Nucleus accumbens (tissue), 56 donors: Measurements from ENCODE around the gene CFAP43.
"Not testable (repeated sequence)": the region's sequence is repeated elsewhere in the genome, so short reads cannot be mapped to it uniquely, and the experiment has no call there.

Experiments used
- DNase-seq, 56 donors: peaks; one replicate each; lab custom pipeline; 2025; lab: John Stamatoyannopoulos, UW

CFAP43 gene

DNA sequence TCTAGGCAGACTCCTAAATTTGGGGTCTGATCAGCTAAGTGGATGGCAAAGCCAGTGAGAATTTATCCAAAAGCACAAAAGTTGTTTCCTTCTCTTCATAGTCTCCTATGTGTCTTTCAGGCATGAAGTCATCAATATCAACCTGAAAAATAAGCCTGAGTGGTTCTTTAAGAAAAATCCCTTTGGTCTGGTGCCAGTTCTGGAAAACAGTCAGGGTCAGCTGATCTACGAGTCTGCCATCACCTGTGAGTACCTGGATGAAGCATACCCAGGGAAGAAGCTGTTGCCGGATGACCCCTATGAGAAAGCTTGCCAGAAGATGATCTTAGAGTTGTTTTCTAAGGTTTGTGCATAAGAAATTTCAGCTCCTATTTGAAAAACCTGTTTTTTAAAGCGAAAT is 27.3 kb upstream of the CFAP43 start:
- no peak for DNase-seq

DNA sequence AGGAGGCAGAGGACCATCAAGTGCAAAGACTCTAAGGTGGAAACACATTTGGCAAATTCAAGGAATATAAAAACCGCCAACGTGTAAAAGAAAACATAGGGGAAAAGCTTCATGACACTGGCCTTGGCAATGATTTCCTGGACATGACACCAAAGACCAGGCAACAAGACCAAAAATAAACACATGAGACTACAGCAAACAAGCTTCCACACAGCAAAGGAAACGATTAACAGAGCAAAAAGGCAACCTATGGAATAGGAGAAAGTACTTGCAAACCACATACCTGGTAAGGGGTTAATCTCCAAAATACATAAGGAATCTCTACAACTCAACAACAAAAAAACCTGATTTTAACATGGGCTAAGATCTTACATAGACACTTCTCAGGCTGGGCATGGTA is 26.0 kb upstream of the CFAP43 start:
- no peak for DNase-seq

DNA sequence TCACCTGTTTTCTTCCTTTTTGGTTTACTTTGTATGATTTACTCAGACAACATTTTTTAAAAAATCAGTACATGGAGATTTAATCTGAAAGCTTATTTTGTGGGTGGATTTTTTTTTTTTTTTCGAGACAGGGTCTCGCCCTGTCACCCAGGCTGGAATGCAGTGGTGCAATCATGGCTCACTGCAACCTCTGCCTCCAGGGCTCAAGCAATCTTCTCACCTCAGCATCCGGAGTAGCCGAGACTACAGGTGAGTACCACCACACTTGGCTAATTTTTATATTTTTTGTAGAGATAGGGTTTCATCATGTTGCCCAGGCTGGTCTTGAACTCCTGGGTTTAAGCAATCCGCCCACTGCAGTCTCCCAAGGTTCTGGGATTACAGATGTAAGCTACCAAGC is 25.1 kb upstream of the CFAP43 start:
- DNase-seq, result no peak

- no peak for DNase-seq
These were observed 24.3 kb upstream of the CFAP43 start for GRCh38 chr10:104256335-104256961.

GRCh38 chr10:104255311-104255981 is 23.3 kb upstream of the CFAP43 start:
- DNase-seq, result peak in 12 of 56 donors; percentile 26 to 61 (median 44)

GRCh38 chr10:104254493-104255310 is 22.5 kb upstream of the CFAP43 start, which contains the start of gene GSTO1:
Gene GSTO1, plus strand, starts transcription at chr10:104254892. Its CDS starts 37 bp downstream, at chr10:104254929.
- DNase-seq, result peak in 53 of 56 donors; percentile 20 to 82 (median 60)

DNA sequence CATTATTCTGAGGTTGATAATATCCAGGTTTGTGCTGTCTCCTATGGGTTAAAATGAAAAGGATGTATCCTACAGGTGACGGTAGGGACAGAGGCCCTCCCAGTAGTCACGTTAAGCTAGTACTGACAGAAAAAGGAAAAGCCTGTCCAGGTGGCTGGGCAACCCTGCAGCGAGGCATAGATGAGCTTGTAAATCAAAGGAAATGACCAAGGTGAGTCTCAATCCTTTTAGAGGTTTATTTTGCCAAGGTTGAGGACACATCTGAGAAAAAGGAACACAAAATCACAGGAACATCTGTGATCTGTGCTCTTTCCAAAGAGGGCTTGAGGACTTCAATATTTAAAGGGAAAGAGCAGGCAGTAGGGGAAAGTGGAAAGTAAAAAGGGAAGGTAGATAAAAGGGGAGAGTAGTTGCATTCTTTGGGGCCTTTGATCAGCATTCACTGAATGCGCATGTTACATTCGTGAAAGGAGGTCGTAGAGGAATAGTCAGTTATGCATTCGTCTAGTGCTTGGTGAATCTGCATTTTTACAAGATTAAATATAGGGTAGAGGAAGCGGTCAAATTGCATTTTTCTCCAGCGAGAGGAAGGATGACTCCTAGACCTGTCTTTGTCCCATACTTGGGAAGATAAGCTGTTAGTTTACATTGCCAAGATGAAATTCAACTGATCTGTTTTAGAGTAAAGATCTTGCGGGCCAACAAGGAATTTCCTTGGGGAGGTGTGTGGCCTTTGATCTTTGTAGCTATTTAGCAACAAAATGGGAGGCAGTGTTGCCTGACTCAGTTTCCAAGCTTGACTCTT is 21.6 kb upstream of the CFAP43 start:
- no peak for DNase-seq

DNA sequence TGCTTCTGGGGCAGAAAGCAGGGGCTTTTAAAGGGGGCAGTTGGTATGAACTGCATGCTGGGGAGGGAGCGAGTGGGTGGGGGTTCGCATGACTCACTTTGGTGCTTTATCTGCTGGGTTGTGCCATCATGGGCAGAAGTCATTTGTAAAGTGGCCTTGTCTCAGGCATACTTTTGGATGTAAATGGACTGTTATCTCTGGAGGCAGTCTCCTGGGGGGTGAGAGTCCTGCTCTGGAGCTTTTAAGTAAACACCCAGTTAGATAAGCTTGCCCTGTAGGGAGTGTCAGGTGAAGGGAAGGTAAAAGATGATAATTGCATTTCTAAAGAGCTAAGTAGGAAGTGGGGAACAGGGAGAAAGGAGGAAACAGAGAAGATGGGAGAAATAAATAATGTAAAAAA is 20.9 kb upstream of the CFAP43 start:
- no peak for DNase-seq

DNA sequence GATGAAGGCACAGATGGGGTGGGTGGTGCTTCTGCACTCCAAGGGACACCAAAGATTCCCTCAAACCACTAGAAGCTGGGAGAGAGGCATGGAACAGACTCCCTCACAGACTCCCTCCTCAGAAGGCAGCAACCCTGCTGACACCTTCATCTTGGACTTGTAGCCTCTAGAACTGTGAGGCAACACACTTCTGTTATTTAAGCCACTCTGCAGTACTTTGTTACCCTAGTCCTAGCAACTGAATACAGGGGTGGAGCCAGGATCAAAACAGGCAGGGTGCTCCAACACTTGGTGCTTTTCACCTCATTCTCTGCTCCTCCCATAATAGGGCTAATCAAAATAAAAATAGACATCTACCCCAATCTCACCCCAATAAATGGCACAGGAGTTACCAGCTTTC is 20.2 kb upstream of the CFAP43 start:
- DNase-seq, result no peak

DNA sequence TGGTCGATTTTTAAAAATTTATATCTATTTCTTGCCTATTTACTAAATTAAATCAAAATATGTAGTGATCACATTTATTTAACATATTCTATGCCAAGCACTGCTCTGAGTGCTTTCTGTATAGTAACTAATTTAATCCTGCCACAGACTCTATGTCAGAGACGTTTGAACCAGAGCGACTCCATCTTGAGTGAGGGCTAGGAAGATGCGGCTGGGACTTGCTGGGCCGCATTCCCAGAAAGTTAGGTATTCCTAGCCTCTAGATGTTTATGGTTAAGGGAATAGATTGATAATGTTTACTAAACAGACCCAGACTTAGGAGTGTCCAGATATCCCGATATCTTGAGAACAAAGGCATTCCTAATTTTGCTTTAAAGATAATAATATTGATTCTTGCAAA is 19.3 kb upstream of the CFAP43 start:
- no peak for DNase-seq

GRCh38 chr10:104250371-104250770 is 18.2 kb upstream of the CFAP43 start:
- DNase-seq, result no peak

DNA sequence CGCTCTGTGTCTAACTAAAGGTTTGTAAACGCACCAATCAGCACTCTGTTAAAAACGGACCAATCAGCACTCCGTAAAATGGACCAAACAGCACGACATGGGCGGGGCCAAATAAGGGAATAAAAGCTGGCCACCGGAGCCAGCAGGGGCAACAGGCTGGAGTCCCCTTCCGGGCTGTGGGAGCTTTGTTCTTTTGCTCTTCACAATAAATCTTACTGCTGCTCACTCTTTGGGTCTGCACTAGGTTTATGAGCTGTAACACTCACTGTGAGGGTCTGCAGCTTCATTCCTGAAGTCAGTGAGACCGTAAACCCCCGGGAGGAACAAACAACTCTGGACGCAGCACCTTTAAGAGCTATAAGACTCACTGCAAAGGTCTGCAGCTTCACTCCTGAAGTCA is 16.8 kb upstream of the CFAP43 start:
- DNase-seq, result not testable (repeated sequence)

DNA sequence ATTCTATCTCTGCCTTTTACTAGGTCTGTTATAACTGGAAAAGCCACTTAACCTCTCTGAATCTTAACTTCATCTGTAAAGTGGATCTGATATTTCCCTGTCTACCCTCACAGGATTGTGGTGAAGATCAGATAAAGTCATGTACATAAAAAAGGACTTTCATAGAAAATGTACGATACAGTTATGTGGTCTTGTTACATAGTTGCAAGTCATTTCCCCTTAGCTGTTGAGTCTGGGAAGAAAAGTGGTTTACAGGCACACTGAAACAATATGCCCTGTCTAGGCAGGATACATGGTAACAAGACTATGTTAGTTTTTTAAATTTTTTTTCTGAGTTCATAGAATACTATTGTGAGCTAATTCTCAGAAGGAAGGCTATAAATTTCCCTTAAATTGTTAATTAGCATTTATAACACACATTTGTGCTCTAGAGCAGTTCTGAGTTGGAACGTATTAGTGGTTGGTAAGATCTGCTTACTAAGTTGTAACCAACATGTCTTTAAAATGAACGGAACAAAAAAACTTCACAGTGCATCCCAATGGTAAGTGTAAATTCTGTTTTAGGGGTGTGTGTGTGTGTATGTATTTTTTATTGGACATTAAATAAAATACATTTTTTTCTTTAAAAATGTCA is 15.5 kb upstream of the CFAP43 start:
- no peak for DNase-seq

- DNase-seq, result no peak
These were observed 14.8 kb upstream of the CFAP43 start for GRCh38 chr10:104246976-104247375.

DNA sequence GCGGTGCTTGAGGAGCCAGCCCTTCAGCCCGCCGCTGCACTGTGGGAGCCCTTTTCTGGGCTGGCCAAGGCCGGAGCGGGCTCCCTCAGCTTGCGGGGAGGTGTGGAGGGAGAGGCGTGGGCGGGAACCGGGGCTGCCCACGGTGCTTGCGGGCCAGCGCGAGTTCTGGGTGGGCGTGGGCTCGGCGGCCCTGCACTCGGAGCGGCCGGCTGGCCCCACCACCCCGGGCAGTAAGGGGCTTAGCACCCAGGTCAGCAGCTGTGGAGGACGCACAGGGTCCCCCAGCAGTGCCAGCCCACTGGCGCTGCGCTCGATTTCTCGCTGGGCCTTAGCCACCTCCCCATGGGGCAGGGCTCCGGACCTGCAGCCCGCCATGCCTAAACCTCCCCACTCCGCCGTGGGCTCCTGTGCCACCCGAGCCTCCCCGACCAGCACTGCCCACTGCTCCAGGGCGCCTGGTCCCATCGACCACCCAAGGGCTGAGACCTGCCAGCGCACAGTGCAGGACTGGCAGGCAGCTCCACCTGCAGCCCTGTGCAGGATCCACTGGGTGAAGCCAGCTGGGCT is 13.0 kb upstream of the CFAP43 start:
- no peak for DNase-seq

- DNase-seq, result no peak
These were observed 11.3 kb upstream of the CFAP43 start for GRCh38 chr10:104243512-104243911.

GRCh38 chr10:104243009-104243408 is 10.8 kb upstream of the CFAP43 start:
- DNase-seq, result peak in 33 of 56 donors; percentile 5 to 72 (median 36)

GRCh38 chr10:104242545-104242944 is 10.4 kb upstream of the CFAP43 start:
- peak in 1 of 56 donors; percentile 17 for DNase-seq

GRCh38 chr10:104240078-104240477 is 7.9 kb upstream of the CFAP43 start:
- DNase-seq, result no peak

- DNase-seq, result no peak
These were observed 3.6 kb upstream of the CFAP43 start for GRCh38 chr10:104235801-104236200.
